ENCODE measurements around the gene TENT4A. TPM values are rescaled to one million over a fixed set of nuclear protein-coding genes. Genes with fewer than 3 reads are reported as not detected.

TENT4A gene
- total and polyA plus RNA-seq, 11 donors = 4.3 to 20.3 (median 11.2) TPM

- H3K36me3 ChIP-seq = peaks cover 0 to 97% (median 84%) of the 10 kb centered on the region in 9 donors
- H3K4me1 ChIP-seq = peaks cover 0 to 14% (median 8%) of the 10 kb centered on the region in 12 donors
- TF ChIP-seq POLR2A (IDR thresholded peaks at IDR 0.05) (no peak), CTCF (IDR thresholded peaks at IDR 0.05) (no peak)
- ATAC-seq (no peak), DNase-seq (no peak)
- no peaks in the 10 kb centered on the region for H3K9me3 ChIP-seq
- no peaks in the 10 kb centered on the region for H3K27me3 ChIP-seq
- 87 to 90% (median 90%) methylated on average over 13 of the region's 13 CpGs for WGBS, 4 donors
- no peak overlapping the region for H3K4me3 ChIP-seq
- no peak overlapping the region for H3K27ac ChIP-seq
- intact Hi-C loops (cut with DNase I) = loop anchor here in 6 of 10 donors (5.0 to 10.0 kb wide), 4 partner anchors 35 to 1247 kb away; partner anchors contain the start of gene MED10 (in 2 of the 6)
These were observed 29.0 kb downstream of the TENT4A start for GRCh38 chr5:6742081-6742758.

- H3K36me3 ChIP-seq = peaks cover 0 to 97% (median 84%) of the 10 kb centered on the region in 9 donors
- ATAC-seq (no peak), DNase-seq (no peak)
- TF ChIP-seq CTCF (IDR thresholded peaks at IDR 0.05) (no peak), POLR2A (IDR thresholded peaks at IDR 0.05) (no peak)
- H3K4me3 ChIP-seq = no peak overlapping the region
- H3K27ac ChIP-seq = no peak overlapping the region
- WGBS, 4 donors = 80 to 84% (median 82%) methylated on average over 10 of the region's 10 CpGs
- H3K27me3 ChIP-seq = no peaks in the 10 kb centered on the region
- H3K4me1 ChIP-seq = peaks cover 0 to 14% (median 8%) of the 10 kb centered on the region in 12 donors
- intact Hi-C loops (cut with DNase I) = loop anchor here in 6 of 10 donors (5.0 to 10.0 kb wide), 4 partner anchors 36 to 1248 kb away; partner anchors contain the start of gene MED10 (in 2 of the 6)
- H3K9me3 ChIP-seq = no peaks in the 10 kb centered on the region
These were observed 29.9 kb downstream of the TENT4A start for GRCh38 chr5:6743161-6743560.

- WGBS, 4 donors = 51 to 64% (median 59%) methylated on average over 12 of the region's 12 CpGs
- no peak overlapping the region for H3K4me3 ChIP-seq
- TF ChIP-seq CTCF (IDR thresholded peaks at IDR 0.05) = no peak
- no peak for TF ChIP-seq POLR2A (IDR thresholded peaks at IDR 0.05)
- DNase-seq (no peak), ATAC-seq (peak in 3 of 4 donors; percentile 10 to 47 (median 23))
- H3K27ac ChIP-seq = peak overlapping the region in 7 of 12 donors; percentile 7 to 56 (median 19)
- H3K9me3 ChIP-seq = no peaks in the 10 kb centered on the region
- peaks cover 0 to 14% (median 8%) of the 10 kb centered on the region in 12 donors for H3K4me1 ChIP-seq
- no peaks in the 10 kb centered on the region for H3K27me3 ChIP-seq
- H3K36me3 ChIP-seq = peaks cover 0 to 95% (median 78%) of the 10 kb centered on the region in 9 donors
- intact Hi-C loops (cut with DNase I) = loop anchor here (1.0 to 10.0 kb wide), 9 partner anchors 38 to 1250 kb away; partner anchors contain the start of genes NSUN2 (in 8 of the 10), SRD5A1 (in 8 of the 10) and MED10 (in 2 of the 10)
These were observed 31.8 kb downstream of the TENT4A start for GRCh38 chr5:6744841-6745705.
